HG03097 (cell line): ENCODE data around the gene SLC6A20.

Experiments
- ATAC-seq: cut with Tn5 transposase; IDR thresholded peaks from one replicate; pipeline ENCODE4 v1.9.1; 2021; ENCODE audit not compliant: unreplicated experiment, low FRiP score

The SLC6A20 gene

GRCh38 chr3:45802146-45802545 is 5.8 kb upstream of the SLC6A20 start:
- no peak for ATAC-seq

GRCh38 chr3:45800611-45801010 is 4.3 kb upstream of the SLC6A20 start:
- ATAC-seq = no peak

GRCh38 chr3:45799586-45799985 is 3.2 kb upstream of the SLC6A20 start:
- no peak for ATAC-seq

GRCh38 chr3:45798034-45798433 is 1.7 kb upstream of the SLC6A20 start:
- no peak for ATAC-seq

- no peak for ATAC-seq
Observed at GRCh38 chr3:45796902-45797637, 734 bp upstream of the SLC6A20 start.

DNA sequence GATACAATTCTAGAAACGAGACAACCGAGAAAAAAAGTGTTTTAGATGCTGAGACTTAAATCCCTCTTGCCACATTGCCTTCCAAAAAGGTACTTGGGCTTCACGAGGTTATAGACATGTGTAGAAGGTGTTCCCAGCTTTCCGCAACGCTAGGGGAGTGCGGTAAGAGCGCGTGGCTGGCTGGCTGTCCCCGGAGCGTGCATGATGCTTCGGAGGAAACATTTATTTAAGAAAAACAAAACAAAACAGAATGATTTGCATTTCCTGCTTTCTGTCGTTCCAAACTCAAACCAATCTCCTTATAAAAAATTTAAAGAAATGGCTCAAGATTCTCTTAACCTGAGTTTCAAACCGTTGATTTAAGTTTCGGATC is 841 bp downstream of the SLC6A20 start:
- no peak for ATAC-seq

- no peak for ATAC-seq
Observed at GRCh38 chr3:45794660-45795059, 1.7 kb downstream of the SLC6A20 start.

DNA sequence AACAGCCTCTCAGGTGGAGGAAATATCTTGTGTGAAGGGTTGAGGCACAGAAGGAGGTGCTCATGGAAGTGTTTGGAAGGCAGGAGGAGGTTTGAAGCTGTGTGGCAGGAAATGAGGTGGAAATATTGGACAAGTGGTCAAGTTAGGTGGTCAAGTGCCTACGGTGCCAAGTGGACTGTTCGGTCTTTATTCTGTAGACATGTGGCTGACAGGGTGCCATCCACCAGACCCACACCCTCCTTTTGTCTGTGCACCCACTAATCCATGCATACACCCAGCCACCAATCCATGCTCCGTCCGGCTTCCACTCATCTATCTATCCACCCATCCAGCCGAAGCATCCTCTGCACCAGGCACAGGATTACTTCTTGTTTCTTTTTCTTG is 2.2 kb downstream of the SLC6A20 start:
- no peak for ATAC-seq

- no peak for ATAC-seq
Observed at GRCh38 chr3:45793482-45794176, 2.7 kb downstream of the SLC6A20 start.

DNA sequence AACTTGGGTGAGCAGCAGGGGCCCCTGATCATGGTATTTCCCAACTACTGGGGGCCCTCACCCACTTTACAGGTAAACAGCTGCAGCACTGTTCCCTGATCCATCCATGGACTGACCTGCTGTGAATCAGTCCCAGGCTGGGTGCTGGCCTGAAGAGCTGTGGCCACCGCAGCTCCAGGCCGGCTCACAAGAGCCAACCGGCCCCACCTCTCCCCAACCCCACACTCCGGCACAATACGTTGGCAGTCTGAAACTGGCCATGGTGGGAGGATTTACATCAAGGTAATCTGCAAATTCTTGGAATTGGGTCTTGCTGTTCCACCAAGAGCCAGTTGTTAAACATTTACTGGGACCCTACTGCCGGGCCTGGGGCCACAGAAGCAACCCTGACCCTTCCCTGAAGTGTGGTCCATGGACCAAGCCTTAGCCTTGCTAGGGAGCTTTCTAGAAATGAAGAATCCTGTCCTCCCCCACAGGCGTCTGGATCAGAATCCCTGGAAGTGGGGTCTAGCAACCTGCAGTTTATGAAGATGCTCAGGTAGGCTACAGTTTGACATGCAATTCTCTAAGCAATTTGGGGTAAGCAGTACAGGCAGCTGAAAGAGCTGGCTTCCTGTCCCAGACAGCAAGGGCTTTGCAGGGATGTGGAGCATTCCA is 3.7 kb downstream of the SLC6A20 start:
- no peak for ATAC-seq

DNA sequence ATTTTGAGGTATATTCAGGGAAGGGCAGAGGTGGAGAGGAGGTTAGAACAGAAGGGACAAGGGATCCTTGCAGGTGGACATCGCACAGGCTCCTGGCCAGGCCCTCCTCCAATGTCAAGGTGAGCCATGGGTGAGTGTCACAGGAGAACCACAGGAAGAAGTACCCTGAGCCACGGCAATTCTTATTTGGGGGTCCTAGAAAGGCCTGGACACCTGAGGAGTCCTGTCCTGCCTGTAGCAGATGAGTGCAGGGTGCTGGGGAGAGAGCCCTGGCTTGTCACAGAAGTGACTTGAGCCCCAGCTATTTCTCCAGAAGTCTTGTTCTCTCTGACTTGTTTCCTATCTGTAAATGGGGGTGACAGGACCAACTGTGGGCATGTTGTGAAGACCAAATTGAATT is 4.3 kb downstream of the SLC6A20 start:
- ATAC-seq = no peak

DNA sequence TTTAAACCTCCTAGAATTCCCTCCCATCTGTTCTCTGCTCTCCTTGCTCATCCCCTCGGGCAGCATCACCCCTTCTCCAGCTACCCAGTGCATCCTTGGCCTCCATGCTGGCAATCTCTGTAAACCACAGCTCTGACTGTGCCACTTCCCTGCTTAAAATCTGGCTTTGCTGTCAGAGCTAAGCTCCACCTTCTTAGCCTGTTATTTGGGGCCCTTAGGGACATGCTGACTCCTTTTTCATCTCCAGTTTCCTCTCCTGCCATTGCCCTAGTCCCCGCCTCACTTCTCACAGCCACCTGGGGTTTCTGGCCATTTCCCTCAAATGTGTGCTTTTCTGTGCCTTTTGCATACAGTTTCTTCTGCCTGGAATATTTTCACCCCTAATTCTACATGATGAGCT is 5.7 kb downstream of the SLC6A20 start:
- no peak for ATAC-seq

- no peak for ATAC-seq
Observed at GRCh38 chr3:45789235-45789812, 7.0 kb downstream of the SLC6A20 start.

DNA sequence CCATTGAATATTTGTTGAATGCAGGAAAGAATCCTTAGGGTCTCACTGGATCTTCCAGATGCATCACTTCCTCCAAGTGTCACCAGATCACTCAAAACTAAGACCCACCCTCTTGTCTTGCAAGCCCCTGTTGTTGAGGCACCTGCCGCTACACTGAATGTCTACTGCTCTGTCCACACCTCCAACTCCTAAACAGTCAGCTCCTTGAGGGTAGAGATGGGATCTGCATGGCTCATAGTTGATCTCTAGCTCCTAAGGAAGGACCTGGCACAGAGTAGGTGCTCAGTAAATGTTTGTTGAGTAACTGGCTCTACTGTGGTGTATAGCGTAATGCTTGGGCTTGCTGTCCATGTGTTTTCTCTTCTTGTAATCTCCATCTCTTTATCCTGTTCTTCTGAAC is 8.8 kb downstream of the SLC6A20 start:
- no peak for ATAC-seq

DNA sequence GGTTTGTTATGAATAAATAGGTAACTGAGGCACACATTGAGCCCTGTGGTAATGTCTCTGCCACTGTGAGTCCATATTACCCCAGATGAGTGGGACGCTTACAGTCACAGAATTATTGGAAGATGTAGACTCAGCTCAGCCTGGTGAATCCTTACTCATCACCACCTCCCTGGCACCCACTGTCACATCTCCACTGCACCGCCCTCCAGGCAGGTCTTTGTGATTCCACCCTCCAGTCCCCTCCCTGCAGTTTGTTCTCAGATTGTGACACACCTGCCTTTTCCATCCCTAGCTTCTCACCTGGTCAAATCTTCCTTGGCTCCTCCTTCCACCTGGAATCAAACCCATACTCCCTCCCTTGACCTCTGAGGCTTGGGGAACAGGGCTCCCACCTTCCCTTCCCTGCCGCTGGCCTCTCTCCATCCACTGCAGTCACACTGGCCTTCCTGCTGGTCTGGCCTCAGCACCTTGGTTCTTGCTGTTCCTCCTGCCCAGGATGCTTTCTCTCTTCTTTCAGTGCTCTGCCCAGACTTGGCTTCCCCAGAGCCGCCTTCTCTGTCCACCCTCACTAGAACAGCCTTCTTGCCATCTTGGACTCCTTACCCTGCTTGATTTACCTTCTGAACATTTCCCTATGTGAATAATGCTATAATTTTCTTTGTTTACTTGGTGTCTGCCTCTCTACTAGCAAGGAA is 9.4 kb downstream of the SLC6A20 start:
- ATAC-seq = no peak

DNA sequence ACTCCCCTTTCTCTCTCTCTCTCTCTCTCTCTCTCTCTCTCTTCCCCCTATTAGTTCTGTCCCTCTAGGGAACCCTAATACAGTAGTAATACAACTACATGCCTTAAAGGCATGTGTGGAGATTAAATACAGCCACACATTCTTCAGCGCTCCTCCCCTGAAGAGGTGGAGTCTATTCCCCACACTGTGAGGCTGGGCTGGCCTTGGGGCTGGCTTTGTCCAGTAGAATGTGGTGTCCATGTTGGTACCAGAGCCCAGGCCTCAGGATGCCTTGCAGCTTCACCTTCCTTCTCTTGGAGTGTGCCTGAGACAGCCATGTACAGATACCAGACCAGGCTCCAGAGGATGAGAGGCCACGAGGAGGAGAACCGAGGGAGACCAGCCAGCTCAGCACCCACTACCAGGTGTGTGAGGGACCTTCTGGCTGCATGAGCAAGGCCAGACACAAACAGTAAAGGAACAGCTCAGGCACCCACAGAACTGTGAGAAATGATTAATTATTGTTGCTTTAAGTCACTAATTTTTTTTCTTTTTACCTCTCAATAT is 10.7 kb downstream of the SLC6A20 start:
- ATAC-seq = no peak

GRCh38 chr3:45783667-45784066 is 12.7 kb downstream of the SLC6A20 start:
- ATAC-seq = no peak

DNA sequence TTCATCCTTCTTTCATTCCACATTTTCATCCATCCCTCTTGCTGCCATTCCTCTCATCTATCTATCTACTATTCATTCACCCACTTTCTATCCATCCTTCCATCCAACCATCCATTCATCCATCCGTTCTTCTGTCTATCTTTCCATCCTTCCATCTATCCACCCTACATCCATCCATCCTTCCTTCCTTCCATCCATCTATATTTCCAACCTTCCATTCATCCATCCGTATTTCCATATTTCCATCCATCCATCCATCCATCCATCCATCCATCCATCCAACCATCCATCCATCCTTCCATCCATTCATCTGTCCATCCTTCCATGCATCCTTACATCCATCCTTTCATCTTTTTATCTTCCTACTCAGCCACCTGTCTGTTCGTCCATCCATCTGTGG is 14.0 kb downstream of the SLC6A20 start:
- no peak for ATAC-seq

GRCh38 chr3:45781841-45782240 is 14.5 kb downstream of the SLC6A20 start:
- ATAC-seq = no peak

- ATAC-seq = no peak
Observed at GRCh38 chr3:45781271-45781670, 15.1 kb downstream of the SLC6A20 start.
